NOMO-1 (cell line): ENCODE results near the gene KCTD5.
"Not testable (repeated sequence)": the region's sequence is repeated elsewhere in the genome, so short reads cannot be mapped to it uniquely, and the experiment has no call there.

ENCODE experiments used
- DNase-seq, 2 experiments: peaks; one replicate each; lab custom pipeline; 2025; ENCODE audit not compliant: unreplicated experiment in 2 of 2; lab: John Stamatoyannopoulos, UW

The KCTD5 gene

GRCh38 chr16:2671741-2672140, 10.6 kb upstream of the KCTD5 start:
- no peak for DNase-seq

- peak; percentile 91 to 97 for DNase-seq
Observed at GRCh38 chr16:2673066-2673999, 9.0 kb upstream of the KCTD5 start.

- no peak for DNase-seq
Observed at GRCh38 chr16:2675021-2675420, 7.3 kb upstream of the KCTD5 start.

DNA sequence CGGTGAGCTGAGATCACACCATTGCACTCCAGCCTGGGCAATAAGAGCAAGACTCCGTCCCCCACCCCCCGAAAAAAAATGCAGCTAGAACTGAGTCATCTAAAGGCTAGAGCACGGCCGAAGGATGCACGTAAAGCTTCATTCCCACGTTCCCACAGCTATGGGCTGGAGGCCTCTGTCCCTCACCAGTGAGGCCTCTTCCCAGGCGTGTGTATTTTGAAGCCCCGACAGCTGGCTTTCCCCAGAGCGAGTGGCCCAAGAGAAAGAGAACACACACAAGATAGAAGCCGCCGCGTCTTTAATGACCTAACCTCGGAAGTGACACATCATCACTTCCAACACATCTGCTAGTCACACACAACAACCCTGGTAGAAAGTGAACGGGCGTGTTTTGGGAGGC, 6.6 kb upstream of the KCTD5 start:
- peak in 1 of 2 experiments; percentile 10 for DNase-seq

DNA sequence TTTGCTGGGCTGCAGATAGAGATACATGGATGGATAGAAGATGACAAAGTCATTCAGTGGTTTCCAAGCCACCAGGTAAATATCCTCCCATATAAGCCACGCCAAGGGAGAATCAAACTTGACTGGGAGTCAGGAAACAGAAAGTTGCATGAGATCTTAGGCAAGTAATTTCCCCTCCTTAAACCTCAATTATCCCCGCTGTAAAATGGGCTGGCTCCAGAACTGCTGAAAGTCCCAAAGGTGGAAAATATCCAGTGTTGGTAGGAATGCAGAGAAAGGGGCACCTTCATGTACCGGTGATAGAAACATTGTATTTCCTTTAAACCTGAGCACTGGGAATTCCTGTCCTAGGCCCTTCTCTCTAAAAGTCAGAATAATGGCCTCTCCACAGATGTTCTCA, 5.4 kb upstream of the KCTD5 start:
- not testable (repeated sequence) for DNase-seq

DNA sequence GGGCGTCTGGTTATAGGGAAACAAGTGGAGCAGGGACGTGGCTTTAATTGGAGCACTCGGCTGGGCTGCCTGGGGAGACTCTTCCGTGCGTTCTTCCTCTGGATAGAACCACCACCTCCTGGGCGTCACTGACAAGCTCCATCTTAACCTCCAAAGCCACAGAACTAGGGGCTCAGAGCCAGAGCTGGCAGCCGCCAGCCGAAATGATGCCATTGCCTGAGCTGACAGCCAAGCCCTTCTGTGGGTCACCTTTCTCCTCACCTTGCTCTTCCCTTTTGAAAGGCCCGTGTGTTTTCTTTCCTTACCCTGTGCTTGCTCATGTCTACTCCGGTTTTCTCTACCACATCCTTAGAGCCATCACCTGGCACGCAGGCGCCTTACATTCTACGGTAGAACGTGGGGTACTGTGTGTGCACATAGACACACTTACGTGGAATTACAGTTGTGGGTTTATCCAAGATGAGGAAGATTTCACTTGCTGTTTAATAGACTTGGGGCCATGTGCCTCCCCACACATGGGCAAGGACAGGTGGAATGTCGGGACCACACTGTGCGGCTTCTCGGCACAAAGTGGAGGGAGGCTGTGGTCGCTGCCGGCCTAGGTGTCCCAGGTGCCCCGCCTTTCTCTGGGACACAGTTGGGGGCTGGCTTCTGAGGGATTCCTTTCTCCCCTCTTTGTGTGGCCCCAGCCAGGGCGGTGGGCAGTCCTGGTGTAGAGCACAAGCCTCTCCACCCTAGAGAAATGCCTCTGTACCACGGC, 3.9 kb upstream of the KCTD5 start:
- DNase-seq, result not testable (repeated sequence)

DNA sequence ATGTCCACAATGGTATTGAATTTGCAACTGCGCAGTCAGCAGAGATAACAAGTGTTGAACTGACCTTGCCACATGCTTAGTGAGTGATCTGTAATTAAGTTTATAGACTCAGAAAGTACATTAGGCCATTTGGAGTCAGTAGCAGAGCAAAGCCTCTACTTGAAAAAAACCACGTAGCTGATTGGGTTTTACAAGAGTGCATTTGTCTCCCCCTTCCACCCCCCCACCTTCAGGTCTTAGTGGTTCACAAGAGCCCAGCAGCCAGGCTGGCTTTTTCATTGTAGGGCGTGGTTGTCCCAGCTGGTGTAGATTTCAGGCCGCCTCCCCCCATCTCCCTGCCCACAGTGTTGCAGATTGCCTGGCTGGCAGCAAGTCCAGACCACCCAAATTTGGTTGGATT, 2.4 kb upstream of the KCTD5 start:
- not testable (repeated sequence) for DNase-seq

DNA sequence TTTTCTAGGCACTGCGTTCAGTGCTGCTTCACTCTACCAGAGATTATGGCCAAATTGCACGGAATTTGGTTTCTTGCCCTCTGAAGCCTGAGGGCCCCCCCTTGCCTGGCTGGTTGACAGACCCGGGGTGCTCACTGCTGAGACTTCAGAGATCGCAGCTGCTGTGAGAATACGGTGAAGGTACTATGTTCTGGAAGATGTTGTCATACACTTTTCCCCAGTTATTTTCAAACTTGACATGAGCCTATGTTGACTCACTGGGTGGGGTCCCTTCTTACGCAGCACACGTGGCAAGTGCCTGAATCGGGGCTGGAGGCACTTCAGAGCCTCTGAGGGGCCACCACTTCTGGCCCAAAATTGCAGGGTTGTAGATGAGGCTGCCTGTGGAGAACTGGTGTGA, 2.0 kb upstream of the KCTD5 start:
- DNase-seq, result not testable (repeated sequence)

DNA sequence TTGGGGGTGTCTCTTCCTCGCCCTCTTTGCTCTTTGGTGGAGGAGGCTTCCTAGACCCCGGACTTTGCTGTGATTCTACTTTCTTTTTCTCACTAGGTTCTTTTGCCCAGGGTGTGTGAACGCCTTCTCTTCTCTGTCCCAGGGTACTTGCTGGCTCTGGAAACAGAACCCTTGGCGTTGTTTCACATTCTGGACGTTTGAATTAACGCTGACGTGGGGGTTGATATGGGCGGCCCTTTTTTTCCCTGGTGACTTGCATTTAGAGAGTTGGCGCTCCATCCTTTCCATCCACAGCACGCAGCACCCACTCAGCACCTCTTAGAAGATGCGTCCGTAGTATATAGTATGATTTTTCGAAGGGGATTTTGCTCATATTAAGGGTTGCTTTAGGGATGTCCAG, 718 bp downstream of the KCTD5 start:
- not testable (repeated sequence) for DNase-seq

DNA sequence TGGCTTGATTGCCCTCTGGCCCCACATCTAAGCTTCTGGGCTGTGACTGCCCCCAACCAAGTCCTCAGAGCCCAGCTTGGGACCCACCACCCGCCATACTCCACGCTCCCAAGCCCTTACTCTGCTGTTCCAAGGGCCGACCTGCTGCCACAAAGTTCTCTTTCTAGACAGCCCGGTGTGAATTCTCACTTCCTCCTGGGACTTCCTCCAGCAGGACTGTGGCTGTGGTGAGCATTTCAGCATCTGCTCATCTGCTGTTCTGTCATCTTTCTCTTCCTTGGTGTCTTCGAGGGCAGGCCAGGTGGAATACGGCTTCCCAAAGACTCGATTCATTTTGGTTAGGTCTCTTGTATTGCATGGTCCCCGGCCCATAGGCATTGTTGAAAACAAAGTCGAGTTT, 3.8 kb downstream of the KCTD5 start:
- not testable (repeated sequence) for DNase-seq

GRCh38 chr16:2686912-2687507, 4.7 kb downstream of the KCTD5 start:
- peak; percentile 64 to 85 for DNase-seq

DNA sequence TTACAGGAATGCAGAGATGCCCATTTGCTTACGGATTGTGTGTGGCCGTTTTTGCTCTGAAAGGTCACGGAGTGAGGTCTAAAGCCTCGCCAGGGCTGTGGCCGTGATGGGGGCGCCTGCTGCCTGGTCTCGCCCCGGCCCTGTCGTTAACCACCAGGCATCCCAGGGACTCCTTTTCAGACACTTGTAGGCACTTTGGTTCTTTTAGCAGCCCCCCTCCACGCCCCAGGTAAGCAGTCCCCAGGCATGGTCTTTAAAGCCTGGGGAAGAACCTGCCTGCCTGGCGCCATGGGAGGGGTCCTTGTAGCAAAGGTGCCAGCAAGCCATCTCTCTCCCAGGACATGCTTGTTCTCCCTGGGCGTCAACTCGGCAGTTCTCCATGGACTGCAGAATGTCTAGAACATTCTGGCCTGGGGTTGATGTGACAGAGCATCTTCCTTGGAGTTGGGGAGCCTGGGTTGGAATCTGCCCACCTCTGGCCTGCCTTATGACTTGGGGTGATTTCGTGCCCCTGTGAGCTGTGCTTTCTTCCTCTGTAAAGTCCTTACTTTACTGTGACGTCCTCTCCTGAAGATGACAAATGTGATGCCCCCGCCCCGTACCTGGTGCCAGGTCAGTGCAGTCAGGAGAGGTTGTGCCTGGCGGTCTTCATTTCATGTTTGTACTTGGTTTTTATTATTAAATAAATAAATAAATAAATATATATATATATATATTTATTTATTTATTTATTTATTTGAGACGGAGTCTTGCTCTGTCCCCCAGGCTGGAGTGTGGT, 5.4 kb downstream of the KCTD5 start:
- no peak for DNase-seq

DNA sequence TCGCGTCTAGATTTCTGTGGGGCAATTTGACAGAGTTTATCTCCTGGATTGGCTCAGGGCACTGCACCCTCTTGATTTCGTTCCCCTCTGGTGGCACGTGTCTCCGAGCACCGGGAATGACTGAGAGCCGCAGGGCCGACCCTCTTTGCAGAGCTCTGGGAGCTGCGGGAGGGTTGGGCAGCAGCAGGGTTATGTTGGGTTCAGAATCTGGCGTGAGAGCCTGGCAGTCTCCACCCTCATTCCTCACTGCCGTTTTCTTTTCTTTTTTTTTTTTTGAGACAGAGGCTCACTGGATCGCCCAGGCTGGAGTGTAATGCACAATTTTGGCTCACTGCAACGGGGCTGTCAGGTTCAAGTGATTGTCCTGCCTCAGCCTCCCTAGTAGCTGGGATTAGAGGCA, 7.1 kb downstream of the KCTD5 start:
- DNase-seq, result not testable (repeated sequence)

- DNase-seq, result no peak
Observed at GRCh38 chr16:2689968-2690801, 7.9 kb downstream of the KCTD5 start.

DNA sequence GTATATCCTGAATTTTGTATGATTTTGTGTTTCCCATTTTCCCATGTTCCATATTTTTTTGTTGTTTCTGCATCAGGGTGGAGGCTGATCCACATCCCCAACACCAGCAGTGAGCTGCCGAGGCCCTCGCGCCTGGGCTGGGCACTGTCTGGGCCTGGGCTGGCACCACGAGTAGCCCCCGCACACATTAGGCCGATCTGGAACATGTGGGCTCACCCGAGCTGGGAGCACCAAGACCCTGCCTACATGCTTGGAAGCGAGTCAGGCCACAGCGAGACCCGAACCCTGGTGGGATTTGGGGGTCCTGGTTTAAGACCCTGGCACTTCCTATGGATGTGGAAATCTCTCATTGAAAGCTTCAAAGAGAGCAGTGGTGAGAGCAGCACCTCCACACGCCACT, 8.5 kb downstream of the KCTD5 start:
- no peak for DNase-seq

- no peak for DNase-seq
Observed at GRCh38 chr16:2691491-2692248, 9.3 kb downstream of the KCTD5 start.

DNA sequence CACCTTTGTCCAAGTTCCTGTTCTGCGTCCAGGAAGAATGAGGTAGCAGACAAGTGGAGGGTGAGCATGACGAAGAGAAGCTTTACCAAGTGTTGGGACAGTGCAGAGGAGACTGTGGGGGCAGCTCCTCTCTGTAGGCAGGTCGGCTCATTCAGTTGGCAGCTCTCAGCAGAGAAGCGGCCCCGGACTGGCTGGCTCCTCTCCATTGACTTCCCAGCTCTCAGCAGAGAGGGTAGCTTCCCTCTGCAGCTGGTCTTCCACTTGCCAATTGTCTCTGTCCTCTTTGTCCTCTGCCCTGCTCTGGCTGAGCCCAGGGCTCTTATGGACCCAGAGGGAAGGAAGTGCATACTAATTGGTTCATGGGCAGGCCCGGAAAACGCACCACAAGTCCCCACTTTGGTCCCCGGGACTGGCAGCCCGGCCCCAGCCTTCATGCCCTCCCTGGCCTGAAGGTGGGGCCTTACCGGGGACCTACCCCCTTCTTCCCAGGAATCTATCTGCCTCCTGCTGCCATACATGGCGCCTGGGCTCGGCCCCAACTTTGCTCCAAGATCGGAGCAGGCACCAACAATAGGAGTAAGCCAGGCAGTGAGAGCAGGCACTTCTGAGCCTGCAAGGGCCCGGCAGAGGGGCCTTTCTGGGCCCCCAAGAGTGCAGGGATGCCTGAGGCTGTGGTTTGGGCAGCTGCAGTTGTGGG, 10.1 kb downstream of the KCTD5 start:
- no peak for DNase-seq

DNA sequence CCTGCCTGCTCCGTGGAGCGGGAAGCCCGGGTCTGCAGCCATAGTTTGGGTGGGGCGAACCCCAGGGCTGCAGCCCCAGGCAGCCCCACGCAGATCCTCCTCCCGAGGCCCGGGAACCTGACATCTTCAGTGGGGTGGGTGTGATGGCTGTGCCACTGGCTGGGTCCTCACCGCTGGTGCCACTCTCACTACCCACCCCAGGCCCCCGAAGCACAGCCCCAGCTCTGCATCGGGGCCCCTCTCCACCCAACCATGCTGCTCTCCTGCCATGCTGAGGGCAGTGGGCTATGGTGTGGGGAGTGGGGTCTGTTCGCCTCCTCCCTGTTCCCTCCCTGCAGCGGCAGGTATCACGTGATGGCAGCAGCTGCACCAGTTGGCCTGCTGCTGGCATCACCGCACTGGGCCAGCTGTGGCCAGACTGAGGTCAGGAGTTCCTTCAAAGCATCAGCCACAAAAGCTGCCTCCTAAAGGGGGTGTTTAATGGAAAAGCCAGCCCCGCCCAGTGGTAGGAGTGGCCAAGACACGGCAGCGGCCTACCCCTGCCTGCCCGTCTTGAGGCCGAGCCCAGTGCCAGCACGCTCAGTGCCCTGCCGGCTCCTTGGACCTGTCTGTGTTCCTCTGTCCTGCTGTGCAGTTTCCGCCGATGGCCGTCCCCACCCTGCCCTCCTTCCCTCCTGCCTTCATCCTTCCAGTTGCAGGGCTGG, 10.8 kb downstream of the KCTD5 start:
- DNase-seq, result no peak
